Measurements from ENCODE around the gene TIPARP.

Gene TIPARP

DNA sequence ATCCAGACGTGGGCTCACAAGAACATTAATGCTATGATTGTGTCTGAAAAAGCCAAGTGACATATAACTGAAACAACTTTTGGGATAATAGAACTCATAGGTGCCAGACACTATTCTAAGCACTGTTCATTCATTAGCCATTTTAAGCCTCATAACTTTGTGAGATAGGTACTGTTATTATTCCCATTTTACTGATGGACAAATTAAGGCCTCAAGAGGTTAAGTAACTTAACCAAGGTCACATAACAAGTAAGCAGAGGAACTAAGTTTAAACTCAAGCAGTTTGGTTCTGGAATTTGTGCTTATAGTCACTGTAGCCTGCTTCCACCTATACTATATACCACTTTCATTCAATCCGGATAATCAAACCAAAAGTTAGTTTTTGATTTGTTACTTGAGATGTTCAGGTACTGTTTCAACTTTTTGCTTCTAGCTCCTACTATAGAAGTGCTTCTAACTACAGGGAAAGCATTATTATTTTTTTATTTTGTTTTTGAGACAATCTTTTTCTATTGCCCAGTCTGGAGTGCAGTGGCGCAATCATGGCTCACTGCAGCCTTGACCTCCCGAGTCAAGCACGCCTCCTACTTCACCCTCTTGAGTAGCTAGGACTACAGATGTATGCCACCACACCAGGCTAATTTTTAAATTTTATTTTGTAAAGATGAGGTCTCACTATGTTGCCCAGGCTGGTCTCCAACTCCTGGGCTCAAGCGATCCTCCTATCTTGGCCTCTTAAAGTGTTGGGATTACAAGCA, 41.9 kb downstream of the TIPARP start (continued):
- TF ChIP-seq, protein P1, sequence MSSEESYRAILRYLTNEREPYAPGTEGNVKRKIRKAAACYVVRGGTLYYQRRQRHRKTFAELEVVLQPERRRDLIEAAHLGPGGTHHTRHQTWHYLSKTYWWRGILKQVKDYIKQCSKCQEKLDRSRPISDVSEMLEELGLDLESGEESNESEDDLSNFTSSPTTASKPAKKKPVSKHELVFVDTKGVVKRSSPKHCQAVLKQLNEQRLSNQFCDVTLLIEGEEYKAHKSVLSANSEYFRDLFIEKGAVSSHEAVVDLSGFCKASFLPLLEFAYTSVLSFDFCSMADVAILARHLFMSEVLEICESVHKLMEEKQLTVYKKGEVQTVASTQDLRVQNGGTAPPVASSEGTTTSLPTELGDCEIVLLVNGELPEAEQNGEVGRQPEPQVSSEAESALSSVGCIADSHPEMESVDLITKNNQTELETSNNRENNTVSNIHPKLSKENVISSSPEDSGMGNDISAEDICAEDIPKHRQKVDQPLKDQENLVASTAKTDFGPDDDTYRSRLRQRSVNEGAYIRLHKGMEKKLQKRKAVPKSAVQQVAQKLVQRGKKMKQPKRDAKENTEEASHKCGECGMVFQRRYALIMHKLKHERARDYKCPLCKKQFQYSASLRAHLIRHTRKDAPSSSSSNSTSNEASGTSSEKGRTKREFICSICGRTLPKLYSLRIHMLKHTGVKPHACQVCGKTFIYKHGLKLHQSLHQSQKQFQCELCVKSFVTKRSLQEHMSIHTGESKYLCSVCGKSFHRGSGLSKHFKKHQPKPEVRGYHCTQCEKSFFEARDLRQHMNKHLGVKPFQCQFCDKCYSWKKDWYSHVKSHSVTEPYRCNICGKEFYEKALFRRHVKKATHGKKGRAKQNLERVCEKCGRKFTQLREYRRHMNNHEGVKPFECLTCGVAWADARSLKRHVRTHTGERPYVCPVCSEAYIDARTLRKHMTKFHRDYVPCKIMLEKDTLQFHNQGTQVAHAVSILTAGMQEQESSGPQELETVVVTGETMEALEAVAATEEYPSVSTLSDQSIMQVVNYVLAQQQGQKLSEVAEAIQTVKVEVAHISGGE (tag by site-specific recombination; conservative IDR thresholded peaks at IDR 0.05; ENCODE audit: low read depth), result no peak
- TF ChIP-seq, protein P2, sequence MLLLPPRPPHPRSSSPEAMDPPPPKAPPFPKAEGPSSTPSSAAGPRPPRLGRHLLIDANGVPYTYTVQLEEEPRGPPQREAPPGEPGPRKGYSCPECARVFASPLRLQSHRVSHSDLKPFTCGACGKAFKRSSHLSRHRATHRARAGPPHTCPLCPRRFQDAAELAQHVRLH (tag by site-specific recombination; IDR thresholded peaks at IDR 0.05), result no peak

GRCh38 chr3:156718622-156719306, 44.4 kb downstream of the TIPARP start:
- peaks cover 0 to 4% of the 10 kb centered on the region in 2 experiments; a peak in 1 of 3 replicates for H3K36me3 ChIP-seq (ENCODE audit: control insufficient read depth in 2 of 2, insufficient read depth in 1 of 2, low read length in 2 of 2)
- H3K4me1 ChIP-seq (ENCODE audit: control insufficient read depth, insufficient read depth, low read length), result no peaks in the 10 kb centered on the region
- no peak overlapping the region for H3K27ac ChIP-seq (ENCODE audit: extremely low read depth, low read depth, low read length)
- ChIA-PET POLR2A (no interaction called here), CTCF (no interaction called here)
- TF ChIP-seq, protein P3, sequence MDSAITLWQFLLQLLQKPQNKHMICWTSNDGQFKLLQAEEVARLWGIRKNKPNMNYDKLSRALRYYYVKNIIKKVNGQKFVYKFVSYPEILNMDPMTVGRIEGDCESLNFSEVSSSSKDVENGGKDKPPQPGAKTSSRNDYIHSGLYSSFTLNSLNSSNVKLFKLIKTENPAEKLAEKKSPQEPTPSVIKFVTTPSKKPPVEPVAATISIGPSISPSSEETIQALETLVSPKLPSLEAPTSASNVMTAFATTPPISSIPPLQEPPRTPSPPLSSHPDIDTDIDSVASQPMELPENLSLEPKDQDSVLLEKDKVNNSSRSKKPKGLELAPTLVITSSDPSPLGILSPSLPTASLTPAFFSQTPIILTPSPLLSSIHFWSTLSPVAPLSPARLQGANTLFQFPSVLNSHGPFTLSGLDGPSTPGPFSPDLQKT (IDR thresholded peaks at IDR 0.05; ENCODE audit: borderline replicate concordance, low read depth, low read length), result no peak
- TF ChIP-seq, protein P4, sequence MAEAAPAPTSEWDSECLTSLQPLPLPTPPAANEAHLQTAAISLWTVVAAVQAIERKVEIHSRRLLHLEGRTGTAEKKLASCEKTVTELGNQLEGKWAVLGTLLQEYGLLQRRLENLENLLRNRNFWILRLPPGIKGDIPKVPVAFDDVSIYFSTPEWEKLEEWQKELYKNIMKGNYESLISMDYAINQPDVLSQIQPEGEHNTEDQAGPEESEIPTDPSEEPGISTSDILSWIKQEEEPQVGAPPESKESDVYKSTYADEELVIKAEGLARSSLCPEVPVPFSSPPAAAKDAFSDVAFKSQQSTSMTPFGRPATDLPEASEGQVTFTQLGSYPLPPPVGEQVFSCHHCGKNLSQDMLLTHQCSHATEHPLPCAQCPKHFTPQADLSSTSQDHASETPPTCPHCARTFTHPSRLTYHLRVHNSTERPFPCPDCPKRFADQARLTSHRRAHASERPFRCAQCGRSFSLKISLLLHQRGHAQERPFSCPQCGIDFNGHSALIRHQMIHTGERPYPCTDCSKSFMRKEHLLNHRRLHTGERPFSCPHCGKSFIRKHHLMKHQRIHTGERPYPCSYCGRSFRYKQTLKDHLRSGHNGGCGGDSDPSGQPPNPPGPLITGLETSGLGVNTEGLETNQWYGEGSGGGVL (tag by site-specific recombination; IDR thresholded peaks at IDR 0.05), result no peak
- no peak for TF ChIP-seq ZNF571 (tag by site-specific recombination; IDR thresholded peaks at IDR 0.05)
- TF ChIP-seq ZNF239 (tag by site-specific recombination; IDR thresholded peaks at IDR 0.05), result no peak
- TF ChIP-seq, protein P5, sequence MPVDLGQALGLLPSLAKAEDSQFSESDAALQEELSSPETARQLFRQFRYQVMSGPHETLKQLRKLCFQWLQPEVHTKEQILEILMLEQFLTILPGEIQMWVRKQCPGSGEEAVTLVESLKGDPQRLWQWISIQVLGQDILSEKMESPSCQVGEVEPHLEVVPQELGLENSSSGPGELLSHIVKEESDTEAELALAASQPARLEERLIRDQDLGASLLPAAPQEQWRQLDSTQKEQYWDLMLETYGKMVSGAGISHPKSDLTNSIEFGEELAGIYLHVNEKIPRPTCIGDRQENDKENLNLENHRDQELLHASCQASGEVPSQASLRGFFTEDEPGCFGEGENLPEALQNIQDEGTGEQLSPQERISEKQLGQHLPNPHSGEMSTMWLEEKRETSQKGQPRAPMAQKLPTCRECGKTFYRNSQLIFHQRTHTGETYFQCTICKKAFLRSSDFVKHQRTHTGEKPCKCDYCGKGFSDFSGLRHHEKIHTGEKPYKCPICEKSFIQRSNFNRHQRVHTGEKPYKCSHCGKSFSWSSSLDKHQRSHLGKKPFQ (tag by site-specific recombination; IDR thresholded peaks at IDR 0.05), result no peak
- no peak for TF ChIP-seq RBAK (tag by site-specific recombination; IDR thresholded peaks at IDR 0.05)
- no peak for TF ChIP-seq ZBTB7A (tag by site-specific recombination; IDR thresholded peaks at IDR 0.05; ENCODE audit: low read depth)
- no peak overlapping the region for H3K4me3 ChIP-seq (ENCODE audit: low read depth, low read length)
- H3K9me3 ChIP-seq (ENCODE audit: control insufficient read depth, insufficient read depth, low read depth, low read length), result no peaks in the 10 kb centered on the region

- Histone ChIP-seq H3K36me3 (ENCODE audit: control insufficient read depth in 2 of 2, insufficient read depth in 1 of 2, low read length in 2 of 2) (no peaks in the 10 kb centered on the region), H3K4me3 (ENCODE audit: low read depth, low read length) (no peak overlapping the region), H3K27ac (ENCODE audit: extremely low read depth, low read depth, low read length) (no peak overlapping the region), H3K9me3 (ENCODE audit: control insufficient read depth, insufficient read depth, low read depth, low read length) (no peaks in the 10 kb centered on the region), H3K4me1 (ENCODE audit: control insufficient read depth, insufficient read depth, low read length) (no peaks in the 10 kb centered on the region)
- POLR2A ChIA-PET, result interaction anchor here (0.7 kb wide), 1 partner anchor 25 kb away, joined by 4 read pairs; no protein-coding TSS in a partner anchor
- CTCF ChIA-PET, result no interaction called here
- TF ChIP-seq KLF8 (tag by site-specific recombination; IDR thresholded peaks at IDR 0.05), result no peak
- TF ChIP-seq ZNF184 (tag by site-specific recombination; IDR thresholded peaks at IDR 0.05), result no peak
- TF ChIP-seq ZNF654 (tag by site-specific recombination; IDR thresholded peaks at IDR 0.05; ENCODE audit: low read depth), result no peak
- TF ChIP-seq, protein P6, sequence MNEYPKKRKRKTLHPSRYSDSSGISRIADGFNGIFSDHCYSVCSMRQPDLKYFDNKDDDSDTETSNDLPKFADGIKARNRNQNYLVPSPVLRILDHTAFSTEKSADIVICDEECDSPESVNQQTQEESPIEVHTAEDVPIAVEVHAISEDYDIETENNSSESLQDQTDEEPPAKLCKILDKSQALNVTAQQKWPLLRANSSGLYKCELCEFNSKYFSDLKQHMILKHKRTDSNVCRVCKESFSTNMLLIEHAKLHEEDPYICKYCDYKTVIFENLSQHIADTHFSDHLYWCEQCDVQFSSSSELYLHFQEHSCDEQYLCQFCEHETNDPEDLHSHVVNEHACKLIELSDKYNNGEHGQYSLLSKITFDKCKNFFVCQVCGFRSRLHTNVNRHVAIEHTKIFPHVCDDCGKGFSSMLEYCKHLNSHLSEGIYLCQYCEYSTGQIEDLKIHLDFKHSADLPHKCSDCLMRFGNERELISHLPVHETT (tag by site-specific recombination; IDR thresholded peaks at IDR 0.05), result no peak
- TF ChIP-seq ZNF302 (tag by site-specific recombination; IDR thresholded peaks at IDR 0.05; ENCODE audit: low read depth), result no peak
- TF ChIP-seq, protein P7, sequence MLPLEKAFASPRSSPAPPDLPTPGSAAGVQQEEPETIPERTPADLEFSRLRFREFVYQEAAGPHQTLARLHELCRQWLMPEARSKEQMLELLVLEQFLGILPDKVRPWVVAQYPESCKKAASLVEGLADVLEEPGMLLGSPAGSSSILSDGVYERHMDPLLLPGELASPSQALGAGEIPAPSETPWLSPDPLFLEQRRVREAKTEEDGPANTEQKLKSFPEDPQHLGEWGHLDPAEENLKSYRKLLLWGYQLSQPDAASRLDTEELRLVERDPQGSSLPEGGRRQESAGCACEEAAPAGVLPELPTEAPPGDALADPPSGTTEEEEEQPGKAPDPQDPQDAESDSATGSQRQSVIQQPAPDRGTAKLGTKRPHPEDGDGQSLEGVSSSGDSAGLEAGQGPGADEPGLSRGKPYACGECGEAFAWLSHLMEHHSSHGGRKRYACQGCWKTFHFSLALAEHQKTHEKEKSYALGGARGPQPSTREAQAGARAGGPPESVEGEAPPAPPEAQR (tag by site-specific recombination; IDR thresholded peaks at IDR 0.05), result no peak
Measured at GRCh38 chr3:156720826-156721225, 46.4 kb downstream of the TIPARP start.

Data from HEK293 (cell line).